GM12892 (cell line): ENCODE data around the gene TNS3.

Experiments used
- POLR2A ChIP-seq: IDR thresholded peaks from 2 replicates; pipeline ENCODE4 v1.6.1; 2011; ENCODE audit warnings: low read depth, low read length, control low read depth
- TAF1 ChIP-seq: IDR thresholded peaks from 2 replicates; pipeline ENCODE4 v1.6.1; 2011; ENCODE audit warnings: low read depth, mild to moderate bottlenecking, control low read depth, low read length, borderline replicate concordance

GRCh38 chr7:47361746-47362215, 220.1 kb downstream of the TNS3 start:
- TF ChIP-seq POLR2A, result no peak
- TF ChIP-seq TAF1, result no peak
